ENCODE results near the gene PALM.

DNA sequence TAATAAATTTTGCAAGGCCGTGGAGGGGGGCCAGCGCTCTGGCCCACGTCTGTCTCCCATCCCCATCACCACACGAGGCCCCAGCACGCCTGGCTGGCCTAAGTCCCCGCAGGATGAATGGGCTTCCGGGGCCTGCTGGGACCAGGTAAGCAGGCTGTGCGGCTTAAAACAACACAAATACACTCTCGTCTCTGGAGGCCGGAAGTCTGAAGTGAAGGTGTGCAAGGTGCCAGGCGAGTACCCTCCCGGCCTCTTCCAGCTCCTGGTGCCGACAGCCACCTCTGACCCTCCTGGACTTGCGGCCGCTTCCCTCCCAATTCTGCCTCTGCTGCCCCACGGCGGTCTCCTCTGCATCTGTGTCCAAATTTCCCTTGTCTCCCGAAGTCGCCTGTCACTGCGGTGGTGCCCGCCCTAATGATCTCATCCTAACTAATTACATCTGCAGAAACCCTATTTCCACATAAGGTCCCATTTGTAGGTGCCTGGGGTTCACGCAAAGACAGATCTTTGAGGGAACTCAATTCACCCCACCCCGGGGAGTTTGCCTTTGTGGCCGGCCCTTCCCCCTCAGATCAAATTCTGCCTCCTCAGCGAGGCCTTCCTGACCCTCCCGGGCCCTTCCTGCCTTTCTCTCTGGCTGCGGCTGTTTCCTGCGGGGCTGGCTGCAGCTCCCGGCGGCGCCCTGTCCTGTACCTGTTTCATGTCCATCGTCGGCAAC lies 80.4 kb downstream of the PALM start:
- TF ChIP-seq EP300 (IDR thresholded peaks at IDR 0.05) (no peak), POLR2A (IDR thresholded peaks at IDR 0.05) (no peak)
- TF ChIP-seq, protein P1, sequence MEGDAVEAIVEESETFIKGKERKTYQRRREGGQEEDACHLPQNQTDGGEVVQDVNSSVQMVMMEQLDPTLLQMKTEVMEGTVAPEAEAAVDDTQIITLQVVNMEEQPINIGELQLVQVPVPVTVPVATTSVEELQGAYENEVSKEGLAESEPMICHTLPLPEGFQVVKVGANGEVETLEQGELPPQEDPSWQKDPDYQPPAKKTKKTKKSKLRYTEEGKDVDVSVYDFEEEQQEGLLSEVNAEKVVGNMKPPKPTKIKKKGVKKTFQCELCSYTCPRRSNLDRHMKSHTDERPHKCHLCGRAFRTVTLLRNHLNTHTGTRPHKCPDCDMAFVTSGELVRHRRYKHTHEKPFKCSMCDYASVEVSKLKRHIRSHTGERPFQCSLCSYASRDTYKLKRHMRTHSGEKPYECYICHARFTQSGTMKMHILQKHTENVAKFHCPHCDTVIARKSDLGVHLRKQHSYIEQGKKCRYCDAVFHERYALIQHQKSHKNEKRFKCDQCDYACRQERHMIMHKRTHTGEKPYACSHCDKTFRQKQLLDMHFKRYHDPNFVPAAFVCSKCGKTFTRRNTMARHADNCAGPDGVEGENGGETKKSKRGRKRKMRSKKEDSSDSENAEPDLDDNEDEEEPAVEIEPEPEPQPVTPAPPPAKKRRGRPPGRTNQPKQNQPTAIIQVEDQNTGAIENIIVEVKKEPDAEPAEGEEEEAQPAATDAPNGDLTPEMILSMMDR (IDR thresholded peaks at IDR 0.05), result no peak

Data from suprapubic skin (tissue), 3 donors.